NCI-H748 treated with DMSO at 0.1 percent for 48 hours (cell line): Measurements from ENCODE around the gene BAG5.
"Not testable (repeated sequence)": the region's sequence is repeated elsewhere in the genome, so short reads cannot be mapped to it uniquely, and the experiment has no call there.

Experiments
- DNase-seq: peaks from one replicate; lab custom pipeline; 2025; lab: John Stamatoyannopoulos, UW

The BAG5 gene

GRCh38 chr14:103562429-103563225 is at the start of gene BAG5, which contains the start of gene COA8:
Gene BAG5 (minus strand): TSS chr14:103562657. CDS start chr14:103561164, 1,493 bp downstream.
Gene COA8 (plus strand): TSS chr14:103562960. CDS start chr14:103563002, 42 bp downstream.
- DNase-seq, result peak; percentile 78

- no peak for DNase-seq
Observed at GRCh38 chr14:103611215-103611614, 48.8 kb upstream of the BAG5 start.

GRCh38 chr14:103609081-103609480 is 46.6 kb upstream of the BAG5 start:
- DNase-seq, result not testable (repeated sequence)

GRCh38 chr14:103607822-103608221 is 45.4 kb upstream of the BAG5 start:
- DNase-seq, result no peak

GRCh38 chr14:103606963-103607668 is 44.7 kb upstream of the BAG5 start:
- peak; percentile 81 for DNase-seq

GRCh38 chr14:103604620-103605019 is 42.2 kb upstream of the BAG5 start:
- DNase-seq, result no peak

GRCh38 chr14:103600503-103600902 is 38.0 kb upstream of the BAG5 start:
- no peak for DNase-seq

- DNase-seq, result no peak
Observed at GRCh38 chr14:103597623-103598377, 35.3 kb upstream of the BAG5 start.

- DNase-seq, result no peak
Observed at GRCh38 chr14:103594265-103594664, 31.8 kb upstream of the BAG5 start.

- no peak for DNase-seq
Observed at GRCh38 chr14:103593577-103593976, 31.1 kb upstream of the BAG5 start.

GRCh38 chr14:103584326-103584915 is 22.0 kb upstream of the BAG5 start:
- DNase-seq, result no peak

- DNase-seq, result no peak
Observed at GRCh38 chr14:103581954-103582703, 19.7 kb upstream of the BAG5 start.

- DNase-seq, result no peak
Observed at GRCh38 chr14:103581206-103581605, 18.7 kb upstream of the BAG5 start.

- no peak for DNase-seq
Observed at GRCh38 chr14:103578401-103579075, 16.1 kb upstream of the BAG5 start.

- no peak for DNase-seq
Observed at GRCh38 chr14:103576371-103577024, 14.0 kb upstream of the BAG5 start.

GRCh38 chr14:103574707-103575285 is 12.3 kb upstream of the BAG5 start:
- no peak for DNase-seq

GRCh38 chr14:103574104-103574503 is 11.6 kb upstream of the BAG5 start:
- no peak for DNase-seq

- no peak for DNase-seq
Observed at GRCh38 chr14:103569408-103569807, 7.0 kb upstream of the BAG5 start.

GRCh38 chr14:103568952-103569351 is 6.5 kb upstream of the BAG5 start:
- DNase-seq, result peak; percentile 56
